HCT116 (cell line): ENCODE measurements around the gene ZNF316. TPM values are rescaled to one million over a fixed set of nuclear protein-coding genes. Genes with fewer than 3 reads are reported as not detected.

Experiments
- ATAC-seq: fragments of 200-7000 bp; cut with Tn5 transposase; 2 replicates; pipeline ENCODE4 v1.9.1; 2020; ENCODE audit warnings: mild to moderate bottlenecking, moderate library complexity
- BruUV-seq: library from RNA; stranded (reverse); fragments of 400-500 nt; replicated peaks from 2 replicates; lab custom pipeline; 2021; lab: Mats Ljungman, UMichigan
- CTCF ChIA-PET: fragments of 300-600 bp; sonication (Branson Sonifier 250); formaldehyde crosslinking; loops from one replicate; lab custom pipeline; 2021; ENCODE audit warnings: antibody characterized with exemption; lab: Charles Lee
- POLR2A ChIA-PET: fragments of 300-600, 350-600 bp; sonication (Branson Sonifier 250); formaldehyde crosslinking; loops from one replicate; lab custom pipeline; 2021; ENCODE audit warnings: antibody characterized with exemption; lab: Charles Lee
- RAD21 ChIA-PET, 2 experiments: fragments of 300-600 bp; sonication (Branson Sonifier 250); formaldehyde crosslinking; loops; one replicate each; lab custom pipeline; 2023; ENCODE audit warnings: low total read pairs in 2 of 2; ENCODE audit not compliant: uncharacterized antibody in 2 of 2, unreplicated experiment in 2 of 2, low non-redundant PET in 1 of 2; lab: Charles Lee
- DNase-seq: peaks from one replicate; pipeline ENCODE4 v3.0.0-alpha.2; 2010; ENCODE audit warnings: low read depth, low spot score
- H2AFZ ChIP-seq: fragments of 200-600 bp; shearing (Covaris generic), sonication (generic); 2 replicates; pipeline ENCODE4 v1.6.1; 2017; ENCODE audit warnings: low read depth, mixed run types, mixed read lengths, antibody characterized with exemption, low read length; ENCODE audit not compliant: poor library complexity, severe bottlenecking
- H3K27ac ChIP-seq: 2 replicates; pipeline ENCODE4 v1.5.1; 2012; ENCODE audit warnings: low read depth, low read length
- H3K27me3 ChIP-seq: fragments of 200-600 bp; sonication (generic); 2 replicates; pipeline ENCODE4 v1.6.1; 2016; ENCODE audit warnings: mixed run types, low read length, mixed read lengths; ENCODE audit not compliant: insufficient read depth
- H3K36me3 ChIP-seq, 2 experiments: fragments of 200-500 bp in 1 of 2; fragments of 200-600 bp in 1 of 2; sonication (Bioruptor generic) in 1 of 2; sonication (generic) in 1 of 2; 2 replicates each; pipeline versions ENCODE4 v1.5.1 to v1.6.1; 2014 to 2016; ENCODE audit warnings: low read length in 2 of 2, inconsistent platforms in 1 of 2, mixed read lengths in 1 of 2, mixed run types in 1 of 2; ENCODE audit not compliant: insufficient read depth in 2 of 2, control insufficient read depth in 1 of 2
- H3K4me1 ChIP-seq, 2 experiments: fragments of 200-600 bp in 1 of 2; sonication (generic) in 1 of 2; 2 replicates each; pipeline versions ENCODE4 v1.5.1 to v1.6.1; 2012 to 2017; ENCODE audit warnings: low read length in 2 of 2, inconsistent platforms in 1 of 2, mild to moderate bottlenecking in 1 of 2, mixed read lengths in 1 of 2, mixed run types in 1 of 2, moderate library complexity in 1 of 2; ENCODE audit not compliant: insufficient read depth in 2 of 2, control insufficient read depth in 1 of 2
- H3K4me2 ChIP-seq: fragments of 200-600 bp; sonication (generic); 2 replicates; pipeline ENCODE4 v1.6.1; 2017; ENCODE audit warnings: mixed run types, low read length, mixed read lengths
- H3K4me3 ChIP-seq, 2 experiments: fragments of 200-600 bp in 1 of 2; sonication (generic) in 1 of 2; replicated peaks in 1 of 2; 2 replicates each; pipeline ENCODE4 v1.5.1; 2011 to 2016; ENCODE audit warnings: low read length in 2 of 2, control low read depth in 1 of 2, low read depth in 1 of 2, mild to moderate bottlenecking in 1 of 2, mixed read lengths in 1 of 2, mixed run types in 1 of 2
- H3K79me2 ChIP-seq: fragments of 200-600 bp; sonication (generic); 2 replicates; pipeline ENCODE4 v1.6.1; 2017; ENCODE audit warnings: mild to moderate bottlenecking, mixed run types, low read length, moderate library complexity, mixed read lengths; ENCODE audit not compliant: insufficient read depth
- H3K9ac ChIP-seq: fragments of 200-600 bp; sonication (generic); 2 replicates; pipeline ENCODE4 v1.6.1; 2016; ENCODE audit warnings: low read length, mixed read lengths
- H3K9me2 ChIP-seq: fragments of 200-600 bp; sonication (generic), shearing (Covaris generic); 2 replicates; pipeline ENCODE4 v1.6.1; 2017; ENCODE audit warnings: mixed run types, mild to moderate bottlenecking, moderate library complexity; ENCODE audit not compliant: insufficient read depth
- H3K9me3 ChIP-seq, 2 experiments: fragments of 200-500 bp in 1 of 2; fragments of 200-600 bp in 1 of 2; sonication (Bioruptor generic) in 1 of 2; sonication (generic) in 1 of 2; 2 replicates each; pipeline ENCODE4 v1.6.1; 2014 to 2017; ENCODE audit warnings: low read length in 2 of 2, mixed read lengths in 2 of 2, inconsistent platforms in 1 of 2, low read depth in 1 of 2, mild to moderate bottlenecking in 1 of 2, mixed run types in 1 of 2, moderate library complexity in 1 of 2; ENCODE audit not compliant: control insufficient read depth in 1 of 2, insufficient read depth in 1 of 2
- H4K20me1 ChIP-seq: fragments of 200-600 bp; sonication (generic), shearing (Covaris generic); 2 replicates; pipeline ENCODE4 v1.6.1; 2017; ENCODE audit warnings: mixed run types, mild to moderate bottlenecking, moderate library complexity; ENCODE audit not compliant: insufficient read depth
- CEBPB ChIP-seq: IDR thresholded peaks from 2 replicates; pipeline ENCODE4 v1.6.1; 2012; ENCODE audit warnings: low read depth
- EGR1 ChIP-seq: IDR thresholded peaks from 2 replicates; pipeline ENCODE4 v1.6.1; 2012; ENCODE audit warnings: low read depth
- ELF1 ChIP-seq: IDR thresholded peaks from 2 replicates; pipeline ENCODE4 v1.6.1; 2012; ENCODE audit warnings: low read depth, borderline replicate concordance
- EZH2 ChIP-seq: fragments of 200-600 bp; sonication (generic); IDR thresholded peaks from 2 replicates; pipeline ENCODE4 v1.6.1; 2017; ENCODE audit warnings: antibody characterized with exemption, mixed run types
- FOSL1 ChIP-seq: IDR thresholded peaks from 2 replicates; pipeline ENCODE4 v1.6.1; 2012; ENCODE audit warnings: low read depth
- JUND ChIP-seq: IDR thresholded peaks from 2 replicates; pipeline ENCODE4 v1.6.1; 2012
- POLR2A ChIP-seq: IDR thresholded peaks from 2 replicates; pipeline ENCODE4 v1.7.0; 2011; ENCODE audit warnings: borderline replicate concordance; ENCODE audit not compliant: insufficient read depth, insufficient read length; ENCODE audit errors: extremely low read depth
- POLR2AphosphoS5 ChIP-seq: IDR thresholded peaks from 2 replicates; pipeline ENCODE4 v1.6.1; 2011; ENCODE audit warnings: mild to moderate bottlenecking, low read depth, low read length, moderate library complexity
- RAD21 ChIP-seq: IDR thresholded peaks from 2 replicates; pipeline ENCODE4 v1.6.1; 2012; ENCODE audit warnings: low read depth, mild to moderate bottlenecking
- SP1 ChIP-seq: IDR thresholded peaks from 2 replicates; pipeline ENCODE4 v1.6.1; 2012; ENCODE audit warnings: low read depth
- SRF ChIP-seq: IDR thresholded peaks from 2 replicates; pipeline ENCODE4 v1.6.1; 2012; ENCODE audit warnings: low read depth
- TCF7L2 ChIP-seq: IDR thresholded peaks from 2 replicates; pipeline ENCODE4 v1.7.0; 2011; ENCODE audit warnings: borderline replicate concordance, inconsistent platforms; ENCODE audit not compliant: insufficient read depth, insufficient read length; ENCODE audit errors: extremely low read depth
- YY1 ChIP-seq: IDR thresholded peaks from 2 replicates; pipeline ENCODE4 v1.6.1; 2011; ENCODE audit warnings: low read length, low read depth, moderate library complexity, mild to moderate bottlenecking; ENCODE audit not compliant: insufficient replicate concordance; ENCODE audit errors: extremely low read depth
- intact Hi-C: fragments of 100-400 bp; cut with micrococcal nuclease; formaldehyde crosslinking; loops from 2 replicates; pipeline ENCODE4 v1.10.0; 2022
- total RNA-seq: library from RNA; stranded (reverse); gene quantifications from one replicate; pipeline ENCODE4 v1.2.1, GENCODE V29; 2021; ENCODE audit not compliant: unreplicated experiment
- TF ChIP-seq, protein P1 (sequence below): IDR thresholded peaks from 2 replicates; pipeline ENCODE4 v1.6.1; 2012
- TF ChIP-seq, protein P2 (sequence below): IDR thresholded peaks from 2 replicates; pipeline ENCODE4 v1.6.1; 2012; ENCODE audit warnings: low read depth
- TF ChIP-seq, protein P3 (sequence below), 3 experiments: fragments of 200-600 bp in 1 of 3; sonication (generic) in 1 of 3; IDR thresholded peaks in 2 of 3; conservative IDR thresholded peaks in 1 of 3; 2 replicates each; pipeline ENCODE4 v1.5.1; 2012 to 2017; ENCODE audit warnings: low read depth in 2 of 3, low read length in 2 of 3, antibody characterized with exemption in 1 of 3, borderline replicate concordance in 1 of 3, control low read depth in 1 of 3, mild to moderate bottlenecking in 1 of 3, mixed read lengths in 1 of 3, mixed run types in 1 of 3, moderate library complexity in 1 of 3; ENCODE audit not compliant: insufficient read depth in 1 of 3
- TF ChIP-seq, protein P4 (sequence below): IDR thresholded peaks from 2 replicates; pipeline ENCODE4 v1.6.1; 2012

The ZNF316 gene
- total RNA-seq, 1 experiment from 2014 or later = 25.0 TPM

DNA sequence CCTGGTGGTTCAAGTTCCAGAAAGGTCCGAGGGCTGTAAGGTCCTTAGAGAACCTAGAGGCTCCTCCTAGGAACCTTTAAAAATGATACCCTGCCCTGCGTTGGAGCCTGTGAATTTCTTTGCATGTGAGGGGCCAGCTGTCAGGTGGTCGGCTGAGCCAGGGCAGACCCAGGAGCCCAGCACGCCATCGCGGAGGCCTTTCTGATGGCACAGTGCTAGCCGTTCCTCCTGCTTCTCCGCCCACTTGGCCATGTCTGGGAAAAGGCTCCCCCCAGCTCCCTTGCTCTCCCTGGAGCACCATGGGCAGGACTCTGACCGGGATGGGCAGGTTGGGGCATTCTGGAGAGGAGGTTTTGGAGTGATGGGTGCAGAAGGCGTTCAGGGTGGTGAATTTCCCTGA lies 7.6 kb downstream of the ZNF316 start:
- H2AFZ ChIP-seq = no peak overlapping the region
- POLR2A ChIA-PET = no interaction called here
- intact Hi-C loops = no loop called here

More for the DNA sequence above, 7.6 kb downstream of the ZNF316 start:
- ATAC-seq (no peak), DNase-seq (no peak)
- Histone ChIP-seq H4K20me1 (no peaks in the 10 kb centered on the region), H3K36me3 (peaks cover 21 to 43% of the 10 kb centered on the region in 2 experiments; a peak in 2 of 4 replicates), H3K9me2 (no peaks in the 10 kb centered on the region), H3K4me3 (no peak overlapping the region), H3K4me2 (no peak overlapping the region), H3K9ac (no peak overlapping the region), H3K27ac (no peak overlapping the region), H3K27me3 (no peaks in the 10 kb centered on the region), H3K9me3 (no peaks in the 10 kb centered on the region), H3K79me2 (peaks cover 27% of the 10 kb centered on the region; the same call in 1 of the 2 replicates)
- no TSS peak for BruUV-seq
- no peak for TF ChIP-seq FOSL1
- TF ChIP-seq JUND = no peak
- no peak for TF ChIP-seq SRF
- TF ChIP-seq, protein P1, sequence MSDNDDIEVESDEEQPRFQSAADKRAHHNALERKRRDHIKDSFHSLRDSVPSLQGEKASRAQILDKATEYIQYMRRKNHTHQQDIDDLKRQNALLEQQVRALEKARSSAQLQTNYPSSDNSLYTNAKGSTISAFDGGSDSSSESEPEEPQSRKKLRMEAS = no peak
- TF ChIP-seq EGR1 = no peak
- TF ChIP-seq CEBPB = no peak
- TF ChIP-seq, protein P2, sequence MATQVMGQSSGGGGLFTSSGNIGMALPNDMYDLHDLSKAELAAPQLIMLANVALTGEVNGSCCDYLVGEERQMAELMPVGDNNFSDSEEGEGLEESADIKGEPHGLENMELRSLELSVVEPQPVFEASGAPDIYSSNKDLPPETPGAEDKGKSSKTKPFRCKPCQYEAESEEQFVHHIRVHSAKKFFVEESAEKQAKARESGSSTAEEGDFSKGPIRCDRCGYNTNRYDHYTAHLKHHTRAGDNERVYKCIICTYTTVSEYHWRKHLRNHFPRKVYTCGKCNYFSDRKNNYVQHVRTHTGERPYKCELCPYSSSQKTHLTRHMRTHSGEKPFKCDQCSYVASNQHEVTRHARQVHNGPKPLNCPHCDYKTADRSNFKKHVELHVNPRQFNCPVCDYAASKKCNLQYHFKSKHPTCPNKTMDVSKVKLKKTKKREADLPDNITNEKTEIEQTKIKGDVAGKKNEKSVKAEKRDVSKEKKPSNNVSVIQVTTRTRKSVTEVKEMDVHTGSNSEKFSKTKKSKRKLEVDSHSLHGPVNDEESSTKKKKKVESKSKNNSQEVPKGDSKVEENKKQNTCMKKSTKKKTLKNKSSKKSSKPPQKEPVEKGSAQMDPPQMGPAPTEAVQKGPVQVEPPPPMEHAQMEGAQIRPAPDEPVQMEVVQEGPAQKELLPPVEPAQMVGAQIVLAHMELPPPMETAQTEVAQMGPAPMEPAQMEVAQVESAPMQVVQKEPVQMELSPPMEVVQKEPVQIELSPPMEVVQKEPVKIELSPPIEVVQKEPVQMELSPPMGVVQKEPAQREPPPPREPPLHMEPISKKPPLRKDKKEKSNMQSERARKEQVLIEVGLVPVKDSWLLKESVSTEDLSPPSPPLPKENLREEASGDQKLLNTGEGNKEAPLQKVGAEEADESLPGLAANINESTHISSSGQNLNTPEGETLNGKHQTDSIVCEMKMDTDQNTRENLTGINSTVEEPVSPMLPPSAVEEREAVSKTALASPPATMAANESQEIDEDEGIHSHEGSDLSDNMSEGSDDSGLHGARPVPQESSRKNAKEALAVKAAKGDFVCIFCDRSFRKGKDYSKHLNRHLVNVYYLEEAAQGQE = no peak
- TF ChIP-seq ELF1 = no peak
- TF ChIP-seq POLR2AphosphoS5 = no peak
- TF ChIP-seq, protein P3, sequence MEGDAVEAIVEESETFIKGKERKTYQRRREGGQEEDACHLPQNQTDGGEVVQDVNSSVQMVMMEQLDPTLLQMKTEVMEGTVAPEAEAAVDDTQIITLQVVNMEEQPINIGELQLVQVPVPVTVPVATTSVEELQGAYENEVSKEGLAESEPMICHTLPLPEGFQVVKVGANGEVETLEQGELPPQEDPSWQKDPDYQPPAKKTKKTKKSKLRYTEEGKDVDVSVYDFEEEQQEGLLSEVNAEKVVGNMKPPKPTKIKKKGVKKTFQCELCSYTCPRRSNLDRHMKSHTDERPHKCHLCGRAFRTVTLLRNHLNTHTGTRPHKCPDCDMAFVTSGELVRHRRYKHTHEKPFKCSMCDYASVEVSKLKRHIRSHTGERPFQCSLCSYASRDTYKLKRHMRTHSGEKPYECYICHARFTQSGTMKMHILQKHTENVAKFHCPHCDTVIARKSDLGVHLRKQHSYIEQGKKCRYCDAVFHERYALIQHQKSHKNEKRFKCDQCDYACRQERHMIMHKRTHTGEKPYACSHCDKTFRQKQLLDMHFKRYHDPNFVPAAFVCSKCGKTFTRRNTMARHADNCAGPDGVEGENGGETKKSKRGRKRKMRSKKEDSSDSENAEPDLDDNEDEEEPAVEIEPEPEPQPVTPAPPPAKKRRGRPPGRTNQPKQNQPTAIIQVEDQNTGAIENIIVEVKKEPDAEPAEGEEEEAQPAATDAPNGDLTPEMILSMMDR (IDR thresholded peaks at IDR 0.05 in 2 of 3, conservative IDR thresholded peaks at IDR 0.05 in 1 of 3; ENCODE audit: borderline replicate concordance in 1 of 3, insufficient read depth in 1 of 3, low read depth in 2 of 3, low read length in 2 of 3) = no peak
- no peak for TF ChIP-seq EZH2
- TF ChIP-seq, protein P4, sequence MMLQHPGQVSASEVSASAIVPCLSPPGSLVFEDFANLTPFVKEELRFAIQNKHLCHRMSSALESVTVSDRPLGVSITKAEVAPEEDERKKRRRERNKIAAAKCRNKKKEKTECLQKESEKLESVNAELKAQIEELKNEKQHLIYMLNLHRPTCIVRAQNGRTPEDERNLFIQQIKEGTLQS = no peak
- TF ChIP-seq SP1 = no peak
- TF ChIP-seq POLR2A = no peak
- no peak for TF ChIP-seq RAD21
- TF ChIP-seq TCF7L2 = no peak
- TF ChIP-seq YY1 = no peak
- TF ChIP-seq, all 23 proteins: peak for 0
- ChIA-PET RAD21 (no interaction called here), CTCF (no interaction called here)
- H3K4me1 ChIP-seq = peaks cover 0 to 3% of the 10 kb centered on the region in 2 experiments; a peak in 1 of 4 replicates
